ENCODE data around the gene SPTLC1. TPM values are rescaled to one million over a fixed set of nuclear protein-coding genes. Genes with fewer than 3 reads are reported as not detected.

SPTLC1 gene
- total and polyA plus RNA-seq, 2 of the 8 experiments (the other 6 are each of a cell fraction or from before 2014, with no cell fraction given): 34.2 to 62.1 TPM

DNA sequence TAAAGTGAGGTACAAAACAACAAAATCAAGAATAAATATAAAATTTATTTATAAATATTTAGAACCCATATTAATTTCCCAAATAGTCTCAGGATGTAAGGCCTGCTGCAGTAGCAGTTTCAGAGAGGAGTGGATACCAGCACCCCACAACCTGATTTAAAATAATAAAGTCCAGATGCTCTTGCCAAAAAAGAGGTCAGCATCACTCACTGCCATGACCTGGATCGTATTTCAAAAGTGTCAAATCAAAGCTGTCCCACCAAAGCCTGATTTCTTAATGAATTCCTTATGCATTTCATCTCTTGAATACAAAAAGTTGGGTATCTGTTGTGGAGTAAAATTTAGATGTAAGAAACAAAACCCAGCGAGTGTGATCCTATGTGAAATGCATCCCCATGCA, 107.2 kb downstream of the SPTLC1 start:
- H3K4me2 ChIP-seq (ENCODE audit: insufficient read depth in 1 of 2, low read depth in 2 of 2, low read length in 2 of 2): no peak overlapping the region
- H2BK20ac ChIP-seq (ENCODE audit: low read length): no peak overlapping the region
- no peak overlapping the region for H3K56ac ChIP-seq (replicated peaks; ENCODE audit: insufficient read length, low read depth, low read length)
- H2BK12ac ChIP-seq (ENCODE audit: low read depth, low read length): no peak overlapping the region
- no peak overlapping the region for H2BK15ac ChIP-seq (ENCODE audit: low read length)
- no peaks in the 10 kb centered on the region for H3K79me2 ChIP-seq (ENCODE audit: control insufficient read depth in 1 of 2, insufficient read depth in 2 of 2, low read length in 2 of 2)
- DNase-seq (ENCODE audit: low read depth in 1 of 2, low spot score in 2 of 2): no peak
- no peaks in the 10 kb centered on the region for H3K79me1 ChIP-seq (ENCODE audit: low read depth, low read length)
- CTCF ChIA-PET (ENCODE audit: partially characterized antibody): interaction anchor here (1.3 to 1.5 kb wide), 2 partner anchors 24 to 54 kb away, joined by 3 to 5 read pairs; no protein-coding TSS in a partner anchor
- no peaks in the 10 kb centered on the region for H4K20me1 ChIP-seq (replicated peaks in 1 of 2; ENCODE audit: control insufficient read depth in 1 of 2, insufficient read depth in 2 of 2, low read length in 2 of 2)
- POLR2A ChIA-PET (ENCODE audit: partially characterized antibody): no interaction called here
- 95% methylated on average over 2 of the region's 2 CpGs; no CpG with 5 or more reads in 1 of the 2 experiments for WGBS, 2 experiments (ENCODE audit: extremely low coverage in 1 of 2, insufficient coverage in 1 of 2, insufficient read length in 1 of 2, insufficient replicate concordance in 2 of 2, low coverage in 1 of 2, low lambda C conversion rate in 2 of 2, missing lambda C conversion rate in 1 of 2)
- peaks cover 0 to 3% (median 0%) of the 10 kb centered on the region in 4 experiments; a peak in 1 of 7 replicates for H3K4me1 ChIP-seq (replicated peaks in 1 of 4; ENCODE audit: control insufficient read depth in 3 of 4, insufficient read depth in 4 of 4, low read length in 3 of 4)
- H2BK5ac ChIP-seq (ENCODE audit: low read depth, low read length): no peak overlapping the region
- no peak overlapping the region for H3K4me3 ChIP-seq (ENCODE audit: extremely low read depth in 1 of 4, insufficient read depth in 2 of 4, low read depth in 3 of 4, low read length in 4 of 4)
- H3K18ac ChIP-seq (ENCODE audit: extremely low read depth, low read length): no peak overlapping the region
- H3K27me3 ChIP-seq (replicated peaks in 1 of 4; ENCODE audit: control insufficient read depth in 3 of 4, extremely low read depth in 1 of 4, insufficient read depth in 3 of 4, low read length in 3 of 4): no peaks in the 10 kb centered on the region
- H3K9ac ChIP-seq (replicated peaks in 1 of 4; ENCODE audit: extremely low read depth in 1 of 4, low read depth in 3 of 4, low read length in 3 of 4): no peak overlapping the region
- no peak overlapping the region for H4K5ac ChIP-seq (ENCODE audit: insufficient read length, low read depth, low read length)
- H2BK120ac ChIP-seq (replicated peaks; ENCODE audit: low read depth, low read length): no peak overlapping the region
- H4K91ac ChIP-seq (replicated peaks; ENCODE audit: insufficient read length, low read length): no peak overlapping the region
- H3K14ac ChIP-seq (ENCODE audit: insufficient read length): no peak overlapping the region
- H2AK5ac ChIP-seq (ENCODE audit: low read depth, low read length): no peak overlapping the region
- H3K36me3 ChIP-seq (ENCODE audit: control insufficient read depth in 2 of 4, insufficient read depth in 4 of 4, low read length in 3 of 4): no peaks in the 10 kb centered on the region
- no peak overlapping the region for H4K8ac ChIP-seq (ENCODE audit: extremely low read depth, insufficient read depth, low read length)
- no peak overlapping the region for H3K23ac ChIP-seq (ENCODE audit: insufficient read length)
- no peaks in the 10 kb centered on the region for H3K23me2 ChIP-seq (ENCODE audit: low read depth, low read length)
- H3K27ac ChIP-seq (ENCODE audit: low read depth, low read length): no peak overlapping the region
- FAIRE-seq: no peak
- no peak overlapping the region for H2AFZ ChIP-seq (ENCODE audit: low read length)
- H3K9me3 ChIP-seq (ENCODE audit: insufficient read depth in 2 of 2, low read depth in 1 of 2, low read length in 1 of 2): no peaks in the 10 kb centered on the region
- no peak for TF ChIP-seq CREB1 (IDR thresholded peaks at IDR 0.05)
- no peak for TF ChIP-seq SP2 (IDR thresholded peaks at IDR 0.05; ENCODE audit: low read length)
- no peak for TF ChIP-seq HDAC6 (IDR thresholded peaks at IDR 0.05; ENCODE audit: low read depth, low read length)
- no peak for TF ChIP-seq CHD1 (IDR thresholded peaks at IDR 0.05; ENCODE audit: low read depth, low read length)
- no peak for TF ChIP-seq POLR2AphosphoS5 (IDR thresholded peaks at IDR 0.05; ENCODE audit: low read depth, low read length)
- TF ChIP-seq CTBP2 (IDR thresholded peaks at IDR 0.05; ENCODE audit: borderline replicate concordance, insufficient read depth, insufficient read length, low read length): no peak
- TF ChIP-seq JUN (IDR thresholded peaks at IDR 0.05; ENCODE audit: low read depth, low read length): no peak
- no peak for TF ChIP-seq SIRT6 (IDR thresholded peaks at IDR 0.05; ENCODE audit: low read length)
- TF ChIP-seq ZNF274 (IDR thresholded peaks at IDR 0.05; ENCODE audit: borderline replicate concordance, extremely low read depth, low read length): no peak
- no peak overlapping the region for H3K4ac ChIP-seq (replicated peaks; ENCODE audit: insufficient read length, low read depth, low read length)
